Neural progenitor cell (in vitro differentiated cells): ENCODE measurements around the gene MED13L.

Experiments used
- EZH2phosphoT487 ChIP-seq: fragments of 200-600 bp; sonication (generic); IDR thresholded peaks from 2 replicates; pipeline ENCODE4 v1.6.1; 2017; ENCODE audit warnings: antibody characterized with exemption
- TF ChIP-seq, protein P1 (sequence below): fragments of 200-600 bp; sonication (generic); IDR thresholded peaks from 2 replicates; pipeline ENCODE4 v1.5.1; 2017; ENCODE audit warnings: antibody characterized with exemption, mild to moderate bottlenecking

DNA sequence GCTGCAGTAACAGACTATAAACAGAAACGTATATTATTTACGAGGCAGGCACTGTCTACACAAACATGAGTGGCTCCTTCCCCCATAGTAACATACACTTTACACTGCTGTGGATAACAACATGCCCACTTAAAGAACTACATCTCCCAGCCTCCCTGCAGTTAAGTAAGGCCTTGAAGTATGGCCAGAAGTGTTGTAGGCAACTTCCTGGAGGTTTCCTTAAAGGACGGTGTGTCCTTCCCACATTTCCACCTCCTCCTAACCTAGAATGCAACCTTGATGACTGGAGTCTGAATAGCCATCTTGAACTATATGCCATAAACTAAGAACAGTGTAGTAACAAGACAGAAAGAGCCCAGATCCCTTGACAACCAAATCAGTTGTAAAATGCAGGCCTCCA lies 20.3 kb downstream of the MED13L start:
- no peak for TF ChIP-seq EZH2phosphoT487
- TF ChIP-seq, protein P1, sequence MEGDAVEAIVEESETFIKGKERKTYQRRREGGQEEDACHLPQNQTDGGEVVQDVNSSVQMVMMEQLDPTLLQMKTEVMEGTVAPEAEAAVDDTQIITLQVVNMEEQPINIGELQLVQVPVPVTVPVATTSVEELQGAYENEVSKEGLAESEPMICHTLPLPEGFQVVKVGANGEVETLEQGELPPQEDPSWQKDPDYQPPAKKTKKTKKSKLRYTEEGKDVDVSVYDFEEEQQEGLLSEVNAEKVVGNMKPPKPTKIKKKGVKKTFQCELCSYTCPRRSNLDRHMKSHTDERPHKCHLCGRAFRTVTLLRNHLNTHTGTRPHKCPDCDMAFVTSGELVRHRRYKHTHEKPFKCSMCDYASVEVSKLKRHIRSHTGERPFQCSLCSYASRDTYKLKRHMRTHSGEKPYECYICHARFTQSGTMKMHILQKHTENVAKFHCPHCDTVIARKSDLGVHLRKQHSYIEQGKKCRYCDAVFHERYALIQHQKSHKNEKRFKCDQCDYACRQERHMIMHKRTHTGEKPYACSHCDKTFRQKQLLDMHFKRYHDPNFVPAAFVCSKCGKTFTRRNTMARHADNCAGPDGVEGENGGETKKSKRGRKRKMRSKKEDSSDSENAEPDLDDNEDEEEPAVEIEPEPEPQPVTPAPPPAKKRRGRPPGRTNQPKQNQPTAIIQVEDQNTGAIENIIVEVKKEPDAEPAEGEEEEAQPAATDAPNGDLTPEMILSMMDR = no peak
